ENCODE results near the gene DAG1.

- TF ChIP-seq CTCF (IDR thresholded peaks at IDR 0.05; ENCODE audit: low read length) = no peak
- TF ChIP-seq EZH2 (IDR thresholded peaks at IDR 0.05; ENCODE audit: borderline replicate concordance, low read length) = no peak
Observed at GRCh38 chr3:49422379-49423248, 47.5 kb upstream of the DAG1 start, which contains the start of gene AMT.

All from OCI-LY1 (cell line).